GM12872 (cell line): Measurements from ENCODE around the gene OXTR.

ENCODE experiments used
- TF ChIP-seq, protein P1 (sequence below): IDR thresholded peaks from 3 replicates; pipeline ENCODE4 v1.5.1; 2011; ENCODE audit warnings: low read depth, mild to moderate bottlenecking, low read length, moderate library complexity; ENCODE audit not compliant: insufficient read depth

Gene OXTR

DNA sequence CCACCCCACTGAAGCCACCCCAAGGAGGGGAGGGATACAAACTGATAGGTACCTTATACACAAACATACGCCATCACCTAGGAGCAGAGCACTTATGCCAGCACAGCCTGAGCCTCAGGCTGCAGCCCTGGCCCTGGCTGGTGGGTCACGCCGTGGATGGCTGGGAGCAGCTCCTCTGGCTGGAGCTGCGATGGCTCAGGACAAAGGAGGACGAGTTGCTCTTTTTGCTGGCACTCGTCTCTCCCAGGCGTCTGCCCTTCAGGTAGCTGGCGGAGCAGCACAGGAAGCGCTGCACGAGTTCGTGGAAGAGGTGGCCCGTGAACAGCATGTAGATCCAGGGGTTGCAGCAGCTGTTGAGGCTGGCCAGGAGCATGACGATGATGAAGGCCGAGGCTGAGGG lies 16.6 kb downstream of the OXTR start:
- TF ChIP-seq, protein P1, sequence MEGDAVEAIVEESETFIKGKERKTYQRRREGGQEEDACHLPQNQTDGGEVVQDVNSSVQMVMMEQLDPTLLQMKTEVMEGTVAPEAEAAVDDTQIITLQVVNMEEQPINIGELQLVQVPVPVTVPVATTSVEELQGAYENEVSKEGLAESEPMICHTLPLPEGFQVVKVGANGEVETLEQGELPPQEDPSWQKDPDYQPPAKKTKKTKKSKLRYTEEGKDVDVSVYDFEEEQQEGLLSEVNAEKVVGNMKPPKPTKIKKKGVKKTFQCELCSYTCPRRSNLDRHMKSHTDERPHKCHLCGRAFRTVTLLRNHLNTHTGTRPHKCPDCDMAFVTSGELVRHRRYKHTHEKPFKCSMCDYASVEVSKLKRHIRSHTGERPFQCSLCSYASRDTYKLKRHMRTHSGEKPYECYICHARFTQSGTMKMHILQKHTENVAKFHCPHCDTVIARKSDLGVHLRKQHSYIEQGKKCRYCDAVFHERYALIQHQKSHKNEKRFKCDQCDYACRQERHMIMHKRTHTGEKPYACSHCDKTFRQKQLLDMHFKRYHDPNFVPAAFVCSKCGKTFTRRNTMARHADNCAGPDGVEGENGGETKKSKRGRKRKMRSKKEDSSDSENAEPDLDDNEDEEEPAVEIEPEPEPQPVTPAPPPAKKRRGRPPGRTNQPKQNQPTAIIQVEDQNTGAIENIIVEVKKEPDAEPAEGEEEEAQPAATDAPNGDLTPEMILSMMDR: no peak

DNA sequence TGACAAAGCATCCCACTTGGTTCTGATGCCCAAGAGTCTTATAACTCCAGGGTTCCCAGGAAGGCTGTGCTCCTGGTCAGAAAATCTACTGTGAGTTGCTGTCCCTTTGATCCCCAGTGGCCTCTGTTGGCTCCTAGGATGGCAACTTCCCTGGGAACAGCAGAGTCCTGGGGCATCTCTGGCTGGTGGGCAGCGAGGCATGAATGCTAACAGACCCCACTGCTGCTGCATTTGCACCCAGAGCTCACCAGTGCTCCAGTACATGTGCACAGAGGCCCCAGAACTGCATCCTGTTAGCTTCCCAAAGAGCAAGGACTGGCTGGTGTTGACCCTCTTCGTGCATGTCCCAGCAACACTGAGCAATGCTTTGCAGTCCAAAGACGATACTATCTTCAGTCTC lies 20.1 kb downstream of the OXTR start:
- TF ChIP-seq, protein P1: no peak

DNA sequence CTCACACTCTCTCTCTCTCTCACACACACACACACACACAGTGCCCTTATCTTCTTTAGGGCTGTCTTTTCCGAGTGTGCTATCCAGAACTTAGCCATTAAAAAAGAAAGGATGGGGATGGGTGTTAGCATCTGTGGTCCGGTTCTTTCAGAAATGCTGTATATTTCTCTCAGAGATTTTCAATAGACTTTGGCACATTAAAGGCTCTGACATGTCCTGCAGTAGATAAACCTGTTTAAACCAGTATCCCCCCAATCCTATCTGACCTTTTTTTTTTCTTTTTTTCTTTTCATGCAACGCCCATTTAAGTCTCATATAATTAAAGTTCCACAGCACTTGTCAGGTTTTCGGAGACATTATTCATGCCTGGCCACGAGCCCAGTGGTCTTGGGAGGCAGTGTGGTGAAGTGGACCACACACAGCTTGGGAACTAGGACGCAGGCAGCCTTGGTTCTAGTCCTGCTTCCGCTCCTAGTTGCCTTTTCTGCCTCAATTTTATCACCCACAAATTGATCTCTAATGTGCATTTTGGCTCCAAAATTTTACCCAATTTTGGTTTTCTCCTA lies 22.6 kb downstream of the OXTR start:
- TF ChIP-seq, protein P1: no peak

DNA sequence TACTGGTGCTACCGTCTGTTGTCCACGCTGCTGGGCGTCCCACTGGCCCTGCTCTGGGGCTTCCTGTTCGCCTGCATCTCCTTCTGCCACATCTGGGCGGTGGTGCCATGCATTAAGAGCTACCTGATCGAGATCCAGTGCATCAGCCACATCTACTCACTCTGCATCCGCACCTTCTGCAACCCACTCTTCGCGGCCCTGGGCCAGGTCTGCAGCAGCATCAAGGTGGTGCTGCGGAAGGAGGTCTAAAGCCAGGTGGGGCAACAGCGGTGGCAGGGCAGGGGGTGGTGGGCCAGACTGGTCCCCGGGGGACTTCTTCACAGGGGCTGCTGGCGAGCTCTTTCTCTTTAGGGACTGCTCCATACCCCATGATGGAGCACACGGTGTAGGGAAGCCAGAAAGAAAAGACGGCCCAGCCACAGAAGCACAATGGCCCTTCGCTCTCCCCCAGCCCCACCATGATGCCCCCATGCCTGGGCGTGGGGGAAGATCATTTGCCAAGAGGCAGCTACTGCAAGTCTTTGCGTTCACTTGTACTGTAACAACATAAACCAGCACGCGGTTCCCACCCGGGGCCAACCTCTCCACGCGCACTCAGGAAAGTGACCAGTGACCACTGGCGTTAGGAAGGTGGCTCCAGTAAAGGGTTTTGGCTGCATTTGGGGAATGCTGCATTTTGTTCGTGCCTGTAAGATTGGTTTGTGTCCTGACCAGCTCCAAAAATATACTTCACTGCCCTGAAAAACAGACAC lies 23.6 kb downstream of the OXTR start:
- TF ChIP-seq, protein P1: no peak

DNA sequence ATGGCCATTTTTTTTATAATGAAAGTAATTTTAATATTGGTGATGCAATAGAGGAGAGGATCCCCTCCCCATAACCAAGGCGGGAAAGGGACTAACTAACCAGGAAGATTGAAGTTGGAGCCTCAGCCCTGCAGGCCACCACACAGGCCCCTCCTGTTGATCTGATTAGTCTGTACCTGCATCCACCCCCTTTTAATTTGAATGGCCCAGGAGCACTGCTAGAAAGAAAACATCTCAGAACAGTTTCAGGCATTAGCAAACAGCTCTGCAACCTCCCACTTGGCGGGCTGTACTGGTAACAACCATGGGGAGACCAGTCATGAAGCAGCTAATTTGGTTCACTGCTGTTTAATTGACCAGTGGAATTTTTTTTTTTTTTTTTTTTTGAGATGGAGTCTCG lies 25.5 kb downstream of the OXTR start:
- TF ChIP-seq, protein P1: no peak

DNA sequence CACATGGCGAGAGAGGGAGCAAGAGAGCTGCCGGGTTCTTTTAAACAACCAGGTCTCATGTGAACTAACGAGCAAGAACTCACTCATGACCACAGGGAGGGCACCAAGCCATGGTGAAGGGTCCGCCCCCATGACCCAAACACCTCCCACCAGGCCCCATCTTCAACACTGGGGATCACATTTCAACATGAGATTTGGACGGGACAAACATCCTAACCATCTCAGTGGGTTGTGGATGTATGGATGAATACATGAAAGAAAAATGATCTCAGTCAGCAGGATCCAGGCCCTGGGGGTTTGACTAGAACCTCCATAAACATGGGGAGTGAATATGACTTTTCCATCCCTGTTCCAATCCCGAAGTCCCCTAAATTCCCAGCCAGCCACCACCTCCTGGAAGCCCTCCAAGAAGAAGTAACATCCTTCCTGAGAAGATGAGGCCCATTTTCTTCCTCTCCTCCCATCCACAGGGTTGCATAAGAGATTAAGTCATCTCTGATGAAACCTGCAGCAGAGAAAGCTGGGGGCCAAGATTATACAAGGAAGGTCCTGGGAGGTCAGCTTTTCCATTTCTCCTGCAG lies 26.3 kb downstream of the OXTR start:
- TF ChIP-seq, protein P1: no peak

DNA sequence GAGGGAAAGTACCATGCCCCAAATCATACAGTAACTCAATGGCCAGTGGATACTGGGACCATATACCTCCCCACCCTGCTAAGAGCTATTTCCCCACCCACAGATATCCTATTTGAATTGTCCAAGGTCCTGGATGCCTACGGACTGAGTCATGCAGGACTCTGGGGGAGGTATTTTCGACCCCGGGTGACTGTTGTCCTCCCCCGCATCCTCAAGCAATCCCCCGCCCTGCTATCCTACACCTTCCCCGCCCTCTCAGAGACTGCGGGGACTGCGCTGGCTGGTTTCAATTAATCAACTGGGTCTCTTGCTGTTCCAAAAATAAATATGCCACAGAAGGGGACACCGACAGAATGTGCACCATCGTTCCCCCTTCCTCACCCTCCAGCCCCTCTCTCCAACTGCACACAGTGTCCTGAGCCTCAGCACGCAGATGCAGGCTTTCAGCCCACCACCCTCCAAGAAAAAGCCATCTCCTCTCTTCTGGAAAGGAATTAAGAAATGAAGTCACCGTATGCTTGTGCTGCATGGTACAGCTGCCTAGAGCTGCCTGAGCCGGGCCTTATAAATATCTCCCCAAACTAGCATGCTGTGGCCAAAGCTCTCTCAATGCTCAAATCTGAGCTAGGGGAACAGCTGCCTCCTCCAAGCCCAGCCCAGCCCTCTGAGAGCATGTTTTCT lies 27.7 kb downstream of the OXTR start:
- TF ChIP-seq, protein P1: no peak
